HG03196 (cell line): ENCODE results near the gene PREB.

Experiments used
- ATAC-seq: cut with Tn5 transposase; IDR thresholded peaks from one replicate; pipeline ENCODE4 v1.9.1; 2021; ENCODE audit not compliant: unreplicated experiment

Gene PREB

DNA sequence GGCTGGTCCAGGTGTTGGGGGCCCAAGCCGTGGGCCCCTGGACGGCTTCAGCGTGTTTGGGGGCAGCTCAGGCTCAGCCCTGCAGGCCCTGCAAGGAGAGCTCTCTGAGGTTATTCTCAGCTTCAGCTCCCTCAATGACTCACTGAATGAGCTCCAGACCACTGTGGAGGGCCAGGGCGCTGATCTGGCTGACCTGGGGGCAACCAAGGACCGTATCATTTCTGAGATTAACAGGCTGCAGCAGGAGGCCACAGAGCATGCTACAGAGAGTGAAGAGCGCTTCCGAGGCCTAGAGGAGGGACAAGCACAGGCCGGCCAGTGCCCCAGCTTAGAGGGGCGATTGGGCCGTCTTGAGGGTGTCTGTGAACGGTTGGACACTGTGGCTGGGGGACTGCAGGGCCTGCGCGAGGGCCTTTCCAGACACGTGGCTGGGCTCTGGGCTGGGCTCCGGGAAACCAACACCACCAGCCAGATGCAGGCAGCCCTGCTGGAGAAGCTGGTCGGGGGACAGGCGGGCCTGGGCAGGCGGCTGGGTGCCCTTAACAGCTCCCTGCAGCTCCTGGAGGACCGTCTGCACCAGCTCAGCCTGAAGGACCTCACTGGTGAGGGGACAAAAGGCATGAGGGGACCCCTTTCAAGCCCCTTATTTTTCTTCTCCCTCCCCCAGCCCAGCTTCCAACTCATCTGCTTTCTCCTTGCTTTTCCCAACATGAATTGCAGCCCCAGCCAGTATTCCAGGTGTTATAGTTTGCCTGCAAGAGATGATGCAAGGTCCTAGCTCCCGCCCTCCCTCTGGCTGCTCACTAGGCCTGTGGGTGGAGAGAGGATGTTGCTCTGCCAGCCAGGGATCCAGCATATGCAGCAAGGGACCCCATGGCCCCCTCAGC lies 50.8 kb downstream of the PREB start:
- no peak for ATAC-seq

DNA sequence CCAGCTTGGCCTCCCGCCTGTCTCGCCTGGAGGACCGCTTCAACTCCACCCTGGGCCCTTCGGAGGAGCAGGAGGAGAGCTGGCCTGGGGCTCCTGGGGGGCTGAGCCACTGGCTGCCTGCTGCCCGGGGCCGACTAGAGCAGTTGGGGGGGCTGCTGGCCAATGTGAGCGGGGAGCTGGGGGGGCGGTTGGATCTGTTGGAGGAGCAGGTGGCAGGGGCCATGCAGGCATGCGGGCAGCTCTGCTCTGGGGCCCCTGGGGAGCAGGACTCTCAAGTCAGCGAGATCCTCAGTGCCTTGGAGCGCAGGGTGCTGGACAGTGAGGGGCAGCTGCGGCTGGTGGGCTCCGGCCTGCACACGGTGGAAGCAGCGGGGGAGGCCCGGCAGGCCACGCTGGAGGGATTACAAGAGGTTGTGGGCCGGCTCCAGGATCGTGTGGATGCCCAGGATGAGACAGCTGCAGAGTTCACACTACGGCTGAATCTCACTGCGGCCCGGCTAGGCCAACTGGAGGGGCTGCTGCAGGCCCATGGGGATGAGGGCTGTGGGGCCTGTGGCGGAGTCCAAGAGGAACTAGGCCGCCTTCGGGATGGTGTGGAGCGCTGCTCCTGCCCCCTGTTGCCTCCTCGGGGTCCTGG lies 51.5 kb downstream of the PREB start:
- no peak for ATAC-seq

DNA sequence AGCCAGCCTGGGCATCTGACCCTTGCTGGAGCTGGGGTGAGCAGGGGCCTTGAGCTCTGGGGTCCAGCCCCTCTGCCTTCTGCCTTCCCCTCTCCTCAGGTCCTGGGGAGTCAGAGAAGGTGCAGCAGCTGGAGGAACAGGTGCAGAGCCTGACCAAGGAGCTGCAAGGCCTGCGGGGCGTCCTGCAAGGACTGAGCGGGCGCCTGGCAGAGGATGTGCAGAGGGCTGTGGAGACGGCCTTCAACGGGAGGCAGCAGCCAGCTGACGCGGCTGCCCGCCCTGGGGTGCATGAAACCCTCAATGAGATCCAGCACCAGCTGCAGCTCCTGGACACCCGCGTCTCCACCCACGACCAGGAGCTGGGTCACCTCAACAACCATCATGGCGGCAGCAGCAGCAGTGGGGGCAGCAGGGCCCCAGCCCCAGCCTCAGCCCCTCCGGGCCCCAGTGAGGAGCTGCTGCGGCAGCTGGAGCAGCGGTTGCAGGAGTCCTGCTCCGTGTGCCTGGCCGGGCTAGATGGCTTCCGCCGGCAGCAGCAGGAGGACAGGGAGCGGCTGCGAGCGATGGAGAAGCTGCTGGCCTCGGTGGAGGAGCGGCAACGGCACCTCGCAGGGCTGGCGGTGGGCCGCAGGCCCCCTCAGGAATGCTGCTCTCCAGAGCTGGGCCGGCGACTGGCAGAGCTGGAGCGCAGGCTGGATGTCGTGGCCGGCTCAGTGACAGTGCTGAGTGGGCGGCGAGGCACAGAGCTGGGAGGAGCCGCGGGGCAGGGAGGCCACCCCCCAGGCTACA lies 52.3 kb downstream of the PREB start:
- no peak for ATAC-seq
